Vagina (tissue), 2 donors: ENCODE data around the gene DPEP3. TPM values are rescaled to one million over a fixed set of nuclear protein-coding genes. Genes with fewer than 3 reads are reported as not detected.
A peak's percentile ranks its signal among the peaks of the same experiment; 100 is the strongest.

Experiments
- DNase-seq, 2 donors: peaks; one replicate each; pipeline ENCODE4 v3.0.0-alpha.2; 2017; ENCODE audit errors: extremely low spot score in 2 of 2
- H3K27ac ChIP-seq: fragments of 200-600 bp; sonication (generic); one replicate; pipeline ENCODE4 v1.5.1; 2019
- H3K27me3 ChIP-seq: fragments of 200-600 bp; sonication (generic); one replicate; pipeline ENCODE4 v1.5.1; 2019
- H3K36me3 ChIP-seq, 2 donors: fragments of 200-600 bp; sonication (generic); one replicate each; pipeline ENCODE4 v1.5.1; 2017 to 2019
- H3K4me1 ChIP-seq: fragments of 200-600 bp; sonication (generic); one replicate; pipeline ENCODE4 v1.5.1; 2019
- H3K4me3 ChIP-seq, 2 donors: fragments of 200-600 bp; sonication (generic); 1 replicate in 1 of 2; 2 replicates in 1 of 2; pipeline ENCODE4 v1.5.1; 2016 to 2019
- H3K9me3 ChIP-seq: fragments of 200-600 bp; sonication (generic); one replicate; pipeline ENCODE4 v1.5.1; 2019
- CTCF ChIP-seq, 3 experiments: fragments of 450-650 bp in 2 of 3; fragments of 200-600 bp in 1 of 3; sonication (generic) in 1 of 3; IDR thresholded peaks; one replicate each; pipeline ENCODE4 v1.5.1; 2017 to 2019; ENCODE audit warnings: antibody characterized with exemption in 3 of 3, mild to moderate bottlenecking in 2 of 3, moderate library complexity in 2 of 3
- POLR2A ChIP-seq, 2 donors: fragments of 450-650 bp; IDR thresholded peaks; one replicate each; pipeline ENCODE4 v1.6.1; 2017; ENCODE audit warnings: antibody characterized with exemption in 2 of 2, mild to moderate bottlenecking in 2 of 2, moderate library complexity in 2 of 2
- POLR2AphosphoS5 ChIP-seq, 2 donors: sonication (generic); formaldehyde crosslinking; IDR thresholded peaks; one replicate each; pipeline ENCODE4 v1.9.0; 2017; ENCODE audit warnings: antibody characterized with exemption in 2 of 2, mild to moderate bottlenecking in 2 of 2, low read depth in 1 of 2; ENCODE audit not compliant: insufficient read depth in 1 of 2
- intact Hi-C: fragments of 100-400 bp; cut with DNase I; formaldehyde crosslinking; loops from one replicate; pipeline ENCODE4 v1.15.1; 2023
- total RNA-seq: library from RNA; depleted of rRNA; stranded (reverse); fragments of >200 nt; gene quantifications from one replicate; pipeline ENCODE4 v1.2.3, GENCODE V29; 2016

Gene DPEP3
- total RNA-seq, 1 donor from 2014 or later, result not detected

DNA sequence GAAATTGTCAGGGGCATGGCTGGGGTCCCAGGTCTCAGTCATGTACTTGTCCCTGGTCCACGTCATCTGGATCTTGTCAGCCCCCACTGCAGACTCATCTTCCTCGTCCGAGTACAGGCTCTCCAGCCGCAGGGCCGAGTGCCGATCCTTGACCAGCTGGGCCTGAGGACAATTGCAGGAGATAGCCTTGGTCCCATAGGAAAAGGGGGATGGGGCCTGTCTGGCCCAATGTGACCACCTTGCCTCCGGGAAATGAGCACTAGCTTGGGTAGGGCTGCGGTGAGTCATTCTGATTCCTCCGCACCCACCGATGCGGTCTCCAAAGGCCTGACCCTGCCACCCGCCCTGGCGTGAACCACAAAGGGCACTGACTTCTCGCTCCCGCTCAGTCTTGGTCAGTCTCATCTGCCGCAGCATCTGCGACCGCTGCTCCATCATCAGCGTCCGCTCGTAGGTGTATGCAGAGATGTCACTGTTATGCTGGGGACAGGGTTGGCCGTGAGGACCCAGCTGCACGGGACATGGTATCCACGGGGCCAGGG is 34.8 kb downstream of the DPEP3 start:
- H3K4me3 ChIP-seq, result no peak overlapping the region
- no peaks in the 10 kb centered on the region for H3K27me3 ChIP-seq
- H3K9me3 ChIP-seq, result no peaks in the 10 kb centered on the region
- no peak for TF ChIP-seq CTCF (IDR thresholded peaks at IDR 0.05)
- no peak for TF ChIP-seq POLR2AphosphoS5 (IDR thresholded peaks at IDR 0.05; ENCODE audit: insufficient read depth in 1 of 2, low read depth in 1 of 2)
- TF ChIP-seq POLR2A (IDR thresholded peaks at IDR 0.05), result no peak
- intact Hi-C loops, result no loop called here
- peaks cover 0 to 54% of the 10 kb centered on the region in 2 donors for H3K36me3 ChIP-seq
- peaks cover 39% of the 10 kb centered on the region for H3K4me1 ChIP-seq
- peak overlapping the region; percentile 84 for H3K27ac ChIP-seq
- no peak for DNase-seq

GRCh38 chr16:67944690-67945391 is 35.5 kb downstream of the DPEP3 start:
- Histone ChIP-seq H3K9me3 (no peaks in the 10 kb centered on the region), H3K27ac (peak overlapping the region; percentile 84), H3K27me3 (no peaks in the 10 kb centered on the region), H3K4me3 (no peak overlapping the region), H3K36me3 (peaks cover 0 to 51% of the 10 kb centered on the region in 2 donors), H3K4me1 (peaks cover 43% of the 10 kb centered on the region)
- TF ChIP-seq POLR2A (IDR thresholded peaks at IDR 0.05) (no peak), POLR2AphosphoS5 (IDR thresholded peaks at IDR 0.05; ENCODE audit: insufficient read depth in 1 of 2, low read depth in 1 of 2) (no peak), CTCF (IDR thresholded peaks at IDR 0.05) (no peak)
- intact Hi-C loops, result no loop called here
- no peak for DNase-seq

DNA sequence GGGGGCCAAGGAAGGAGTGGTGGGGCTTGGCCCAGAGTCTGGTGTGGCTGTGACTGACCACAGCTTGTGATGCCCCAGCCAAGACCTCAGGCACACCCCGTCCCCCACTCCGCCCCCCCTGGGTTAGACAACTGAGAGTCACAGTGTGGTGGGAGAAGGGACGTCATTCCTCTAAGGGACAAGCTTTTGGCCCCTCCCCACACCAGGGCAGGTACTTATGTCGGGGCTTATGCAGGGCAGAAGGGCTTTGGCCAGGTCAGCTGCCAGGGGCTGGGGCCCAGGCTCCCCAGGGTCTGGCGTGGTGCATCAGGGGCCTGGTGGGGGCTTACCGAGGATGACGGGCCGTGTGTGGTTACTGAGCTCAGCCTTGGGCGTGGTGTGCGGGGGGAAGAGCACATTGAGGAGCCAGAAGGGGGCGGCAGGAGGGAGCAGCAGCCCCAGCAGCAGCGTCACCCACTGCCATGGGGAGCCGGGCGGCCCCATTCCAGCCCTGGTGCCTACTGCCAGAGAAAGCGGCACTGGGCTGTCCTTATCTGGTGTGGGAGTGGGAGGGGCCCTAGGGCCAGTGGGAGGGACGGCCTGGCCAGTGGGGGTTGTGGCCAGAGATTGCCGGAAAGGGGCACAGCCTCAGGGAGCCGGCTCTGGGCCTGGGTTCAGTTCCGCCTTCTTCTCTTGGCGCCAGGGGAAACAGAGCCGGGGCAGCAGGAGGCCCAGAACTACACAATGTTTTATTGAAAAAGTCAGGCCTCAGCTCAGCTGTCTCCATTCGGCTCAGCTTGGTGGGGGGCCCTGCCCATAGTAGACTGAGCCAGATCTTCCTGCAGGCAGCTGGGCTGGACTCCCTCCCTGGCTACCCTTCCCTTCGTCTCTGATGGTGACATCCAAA is 36.4 kb downstream of the DPEP3 start, which contains the start of gene LCAT:
Gene LCAT (minus strand): TSS at position 502 of the 886 bp plus-strand sequence. CDS start 19 bp downstream, at position 483.
- H3K4me1 ChIP-seq, result peaks cover 48% of the 10 kb centered on the region

GRCh38 chr16:67943256-67943618 is 37.1 kb downstream of the DPEP3 start:
- H3K4me3 ChIP-seq, result no peak overlapping the region
- H3K4me1 ChIP-seq, result peaks cover 48% of the 10 kb centered on the region
- DNase-seq, result no peak
- H3K27ac ChIP-seq, result peak overlapping the region; percentile 84
- intact Hi-C loops, result no loop called here
- H3K27me3 ChIP-seq, result no peaks in the 10 kb centered on the region
- H3K9me3 ChIP-seq, result no peaks in the 10 kb centered on the region
- H3K36me3 ChIP-seq, result peaks cover 0 to 39% of the 10 kb centered on the region in 2 donors
- no peak for TF ChIP-seq POLR2A (IDR thresholded peaks at IDR 0.05)
- TF ChIP-seq POLR2AphosphoS5 (IDR thresholded peaks at IDR 0.05; ENCODE audit: insufficient read depth in 1 of 2, low read depth in 1 of 2), result no peak
- no peak for TF ChIP-seq CTCF (IDR thresholded peaks at IDR 0.05)

More for the DNA sequence above, 36.4 kb downstream of the DPEP3 start, which contains the start of gene LCAT:
- H3K27me3 ChIP-seq, result no peaks in the 10 kb centered on the region
- DNase-seq, result no peak
- intact Hi-C loops, result no loop called here
- peaks cover 0 to 45% of the 10 kb centered on the region in 2 donors for H3K36me3 ChIP-seq
- peak within 1 kb of the TSS in 1 of 2 donors; percentile 17 for H3K4me3 ChIP-seq
- no peaks in the 10 kb centered on the region for H3K9me3 ChIP-seq
- peak within 1 kb of the TSS; percentile 84 for H3K27ac ChIP-seq
- peak in 1 of 2 donors; percentile 72 for TF ChIP-seq POLR2AphosphoS5 (IDR thresholded peaks at IDR 0.05; ENCODE audit: insufficient read depth in 1 of 2, low read depth in 1 of 2)
- no peak for TF ChIP-seq CTCF (IDR thresholded peaks at IDR 0.05)
